ENCODE data around the gene TOLLIP.
A peak's percentile ranks its signal among the peaks of the same experiment; 100 is the strongest.

The TOLLIP gene

GRCh38 chr11:1310772-1311468 lies 1.5 kb upstream of the TOLLIP start:
- DNase-seq (peak; percentile 73), ATAC-seq (peak; percentile 38)

GRCh38 chr11:1310318-1310687 lies 871 bp upstream of the TOLLIP start:
- ATAC-seq (no peak), DNase-seq (no peak)

- peak; percentile 30 for DNase-seq
These were observed 512 bp downstream of the TOLLIP start for GRCh38 chr11:1308743-1309497.

DNA sequence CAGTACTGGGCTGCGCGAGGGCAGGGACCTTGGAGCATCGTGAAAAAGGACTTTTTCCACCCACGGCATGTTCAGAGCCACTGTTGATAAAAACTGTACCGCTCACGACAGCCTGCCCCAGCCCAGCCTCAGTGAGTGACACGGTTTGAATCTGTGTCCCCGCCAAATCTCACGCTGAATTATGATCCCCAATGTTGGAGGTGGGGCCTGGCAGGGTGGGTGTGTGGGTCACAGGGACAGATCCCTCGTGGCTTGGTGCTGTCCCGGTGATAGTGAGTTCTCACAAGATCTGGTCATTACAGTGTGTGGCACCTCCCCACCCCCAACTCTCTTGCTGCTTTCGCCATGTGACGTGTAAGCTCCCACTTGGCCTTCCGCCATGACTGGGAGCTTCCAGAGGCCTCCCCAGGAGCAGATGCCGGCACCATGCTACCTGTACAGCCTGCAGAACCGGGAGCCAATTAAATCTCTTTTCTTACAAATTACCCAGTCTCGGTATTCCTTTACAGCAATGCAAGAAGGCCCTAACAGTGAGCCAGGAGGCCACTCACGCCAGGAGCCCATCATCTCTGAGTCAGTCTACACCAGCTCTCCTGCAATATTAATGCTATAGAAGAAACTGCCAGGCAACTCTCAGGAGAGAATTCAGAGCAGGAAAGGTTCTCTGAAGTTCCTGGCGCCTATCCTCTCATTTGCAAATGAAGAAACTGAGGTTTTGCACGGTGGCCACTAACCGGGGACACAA lies 1.3 kb downstream of the TOLLIP start:
- DNase-seq (no peak), ATAC-seq (no peak)

More at GRCh38 chr11:1308743-1309497, 512 bp downstream of the TOLLIP start:
- peak; percentile 33 for ATAC-seq

DNA sequence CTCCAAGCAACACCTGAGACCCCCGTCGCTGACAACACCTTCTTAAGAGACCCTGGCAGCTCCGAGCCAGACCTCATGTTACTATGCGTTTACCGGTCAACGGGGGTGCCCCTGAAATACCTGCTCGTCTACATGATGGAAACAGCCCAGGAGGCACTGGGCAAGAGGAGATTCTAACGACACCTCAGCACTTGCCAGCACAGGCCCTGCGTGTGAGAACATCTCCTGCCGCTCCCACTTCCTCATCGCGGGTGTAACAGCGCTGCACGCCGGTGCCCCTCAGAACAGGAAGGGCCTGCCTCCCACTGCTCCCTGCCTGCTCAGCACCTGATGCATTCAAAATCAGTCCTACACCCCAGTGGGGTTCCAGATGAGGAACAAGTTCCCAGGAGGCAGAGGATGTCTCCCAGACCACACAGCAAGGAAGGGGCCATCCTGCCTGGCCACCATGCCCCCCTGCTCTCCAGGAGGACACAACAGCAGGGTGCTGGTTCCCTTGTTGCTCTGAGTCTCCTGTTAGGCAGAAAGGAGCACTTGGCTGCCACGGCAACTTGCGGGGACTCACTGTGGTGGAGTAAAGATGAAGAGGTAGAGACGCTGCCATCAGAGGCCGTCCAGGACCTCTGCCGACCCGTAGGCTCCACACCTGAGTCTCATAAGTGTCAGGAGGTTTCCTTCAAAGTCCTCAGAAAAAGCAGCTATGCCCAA lies 2.1 kb downstream of the TOLLIP start:
- no peak for ATAC-seq
- no peak for DNase-seq

GRCh38 chr11:1306186-1307162 lies 3.0 kb downstream of the TOLLIP start:
- no peak for DNase-seq
- ATAC-seq: no peak

DNA sequence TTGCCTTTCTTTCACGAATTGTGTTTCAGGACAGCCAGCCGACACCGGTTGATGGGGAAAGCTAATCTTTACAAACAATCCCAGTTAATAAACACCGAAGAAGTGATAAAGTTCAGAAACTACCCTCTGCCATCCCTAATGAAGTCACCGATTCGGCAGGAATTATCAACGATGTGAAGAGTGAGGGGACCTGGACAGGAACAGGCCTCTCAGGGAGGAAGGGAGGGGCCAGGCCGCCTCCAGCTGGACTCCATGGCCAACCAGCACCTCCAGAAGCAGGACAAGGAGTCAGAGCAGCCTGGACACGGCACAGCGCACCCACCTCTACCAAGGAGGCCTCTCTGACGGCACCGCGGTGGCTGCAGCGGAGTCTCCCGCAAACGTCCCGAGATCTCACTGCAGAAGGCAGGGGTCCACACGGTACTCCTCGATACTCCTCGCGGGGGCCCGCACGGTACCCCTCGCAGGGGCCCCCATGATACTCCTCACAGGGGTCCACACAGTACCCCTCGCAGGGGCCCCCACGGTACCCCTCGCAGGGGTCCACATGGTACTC lies 3.9 kb downstream of the TOLLIP start:
- ATAC-seq: no peak

GRCh38 chr11:1305063-1305495 lies 4.4 kb downstream of the TOLLIP start:
- ATAC-seq (no peak), DNase-seq (no peak)

More for the DNA sequence above, 3.9 kb downstream of the TOLLIP start:
- DNase-seq: no peak

GRCh38 chr11:1304380-1304779 lies 5.1 kb downstream of the TOLLIP start:
- no peak for DNase-seq
- ATAC-seq: no peak

DNA sequence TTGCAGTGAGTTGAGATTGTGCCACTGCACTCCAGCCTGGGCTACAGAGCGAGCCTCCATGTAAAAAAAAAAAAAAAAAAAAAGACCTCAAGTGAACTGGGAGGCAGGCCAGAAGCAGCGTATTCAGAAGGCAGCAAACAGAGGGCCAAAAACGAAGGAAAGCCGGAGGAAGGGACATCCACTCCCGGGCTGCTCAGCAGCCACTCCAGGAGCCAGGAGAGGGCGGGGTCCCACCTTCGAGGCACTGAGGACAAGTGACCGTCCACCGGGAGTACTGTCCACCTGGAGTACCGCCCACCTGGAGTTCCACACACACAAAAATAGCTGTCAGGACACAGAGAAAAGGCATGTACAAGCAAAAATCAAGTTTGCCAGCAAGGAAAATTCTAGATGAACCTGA lies 5.5 kb downstream of the TOLLIP start:
- no peak for DNase-seq

DNA sequence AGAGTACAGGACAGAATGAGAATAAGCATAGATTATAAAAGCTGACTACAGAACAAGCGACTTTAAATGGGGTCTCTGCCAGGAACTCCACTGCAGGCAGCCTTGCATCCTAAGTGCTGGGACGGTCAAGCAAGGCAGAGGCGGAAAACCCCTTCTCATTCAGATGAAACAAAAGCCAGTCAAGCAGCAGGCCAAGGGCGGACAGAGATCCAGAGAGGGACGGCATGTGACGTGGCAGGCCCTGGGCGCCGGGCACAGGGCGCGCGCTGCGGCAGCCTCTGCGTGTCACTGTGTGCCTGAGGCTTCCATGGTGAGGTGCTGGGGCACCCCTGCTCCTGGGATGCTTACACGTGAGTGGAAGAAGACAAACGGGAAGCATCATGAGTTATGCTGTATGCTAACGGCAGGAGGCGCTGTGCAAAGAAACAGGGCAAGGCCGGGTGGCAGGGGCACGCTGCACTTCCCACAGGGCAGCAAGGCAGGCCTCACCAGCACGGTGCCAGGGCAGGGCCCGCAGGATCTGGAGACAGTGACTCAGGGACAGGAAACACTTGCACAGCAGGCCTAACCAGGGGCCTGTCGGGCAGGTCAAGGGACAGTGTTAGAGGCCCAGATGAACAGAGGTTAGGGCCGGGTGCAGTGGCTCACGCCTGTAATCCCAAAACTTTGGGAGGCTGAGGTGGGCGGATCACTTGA lies 6.2 kb downstream of the TOLLIP start:
- DNase-seq: no peak
- ATAC-seq: no peak

More for the DNA sequence above, 5.5 kb downstream of the TOLLIP start:
- ATAC-seq: no peak

- DNase-seq: no peak
- no peak for ATAC-seq
These were observed 6.8 kb downstream of the TOLLIP start for GRCh38 chr11:1302461-1303125.

GRCh38 chr11:1302041-1302460 lies 7.4 kb downstream of the TOLLIP start:
- DNase-seq: no peak
- ATAC-seq: no peak

GRCh38 chr11:1301220-1302000 lies 8.0 kb downstream of the TOLLIP start:
- no peak for ATAC-seq
- no peak for DNase-seq

GRCh38 chr11:1300569-1301187 lies 8.8 kb downstream of the TOLLIP start:
- ATAC-seq (no peak), DNase-seq (no peak)

GRCh38 chr11:1300121-1300520 lies 9.3 kb downstream of the TOLLIP start:
- DNase-seq: no peak
- no peak for ATAC-seq

- ATAC-seq (no peak), DNase-seq (no peak)
These were observed 9.8 kb downstream of the TOLLIP start for GRCh38 chr11:1299621-1300020.
